ENCODE results near the gene TMEM255B.

The TMEM255B gene

GRCh38 chr13:113735750-113736149, 23.3 kb upstream of the TMEM255B start:
- no peak for TF ChIP-seq MYC (IDR thresholded peaks at IDR 0.05; ENCODE audit: low read depth, low read length)
- TF ChIP-seq MAX (IDR thresholded peaks at IDR 0.05; ENCODE audit: low read depth, low read length) = 0 out of 2 replicates have a peak, but pooled peaks have one; percentile 10
- TF ChIP-seq POLR2A (IDR thresholded peaks at IDR 0.05; ENCODE audit: extremely low read depth, insufficient read length) = no peak
- no peak for TF ChIP-seq CTCF (IDR thresholded peaks at IDR 0.05; ENCODE audit: low read depth, low read length)
- peak overlapping the region; percentile 35 for H3K4me3 ChIP-seq (ENCODE audit: low read depth, low read length)
- no peak for DNase-seq (ENCODE audit: low read depth)

GRCh38 chr13:113736258-113736731, 22.7 kb upstream of the TMEM255B start:
- peak overlapping the region; percentile 35 for H3K4me3 ChIP-seq (ENCODE audit: low read depth, low read length)
- DNase-seq (ENCODE audit: low read depth) = peak; percentile 94
- TF ChIP-seq MYC (IDR thresholded peaks at IDR 0.05; ENCODE audit: low read depth, low read length) (peak; percentile 63), CTCF (IDR thresholded peaks at IDR 0.05; ENCODE audit: low read depth, low read length) (no peak), POLR2A (IDR thresholded peaks at IDR 0.05; ENCODE audit: extremely low read depth, insufficient read length) (peak; percentile 57)

- DNase-seq (ENCODE audit: low read depth) = no peak
- H3K4me3 ChIP-seq (ENCODE audit: low read depth, low read length) = no peak overlapping the region
- TF ChIP-seq POLR2A (IDR thresholded peaks at IDR 0.05; ENCODE audit: extremely low read depth, insufficient read length) = no peak
- no peak for TF ChIP-seq CTCF (IDR thresholded peaks at IDR 0.05; ENCODE audit: low read depth, low read length)
- no peak for TF ChIP-seq MAX (IDR thresholded peaks at IDR 0.05; ENCODE audit: low read depth, low read length)
- no peak for TF ChIP-seq MYC (IDR thresholded peaks at IDR 0.05; ENCODE audit: low read depth, low read length)
Measured at GRCh38 chr13:113737803-113738202, 21.2 kb upstream of the TMEM255B start.

- TF ChIP-seq MAX (IDR thresholded peaks at IDR 0.05; ENCODE audit: low read depth, low read length) (no peak), POLR2A (IDR thresholded peaks at IDR 0.05; ENCODE audit: extremely low read depth, insufficient read length) (no peak), CTCF (IDR thresholded peaks at IDR 0.05; ENCODE audit: low read depth, low read length) (no peak), MYC (IDR thresholded peaks at IDR 0.05; ENCODE audit: low read depth, low read length) (no peak)
- H3K4me3 ChIP-seq (ENCODE audit: low read depth, low read length) = no peak overlapping the region
- no peak for DNase-seq (ENCODE audit: low read depth)
Measured at GRCh38 chr13:113739527-113740285, 19.3 kb upstream of the TMEM255B start.

GRCh38 chr13:113740286-113740556, 18.8 kb upstream of the TMEM255B start:
- no peak for TF ChIP-seq CTCF (IDR thresholded peaks at IDR 0.05; ENCODE audit: low read depth, low read length)
- TF ChIP-seq POLR2A (IDR thresholded peaks at IDR 0.05; ENCODE audit: extremely low read depth, insufficient read length) = no peak
- TF ChIP-seq MAX (IDR thresholded peaks at IDR 0.05; ENCODE audit: low read depth, low read length) = no peak
- TF ChIP-seq MYC (IDR thresholded peaks at IDR 0.05; ENCODE audit: low read depth, low read length) = no peak
- no peak for DNase-seq (ENCODE audit: low read depth)
- peak overlapping the region; percentile 36 for H3K4me3 ChIP-seq (ENCODE audit: low read depth, low read length)

Measured in NB4 (cell line).